ENCODE measurements around the gene PLA2G12B. TPM values are rescaled to one million over a fixed set of nuclear protein-coding genes. Genes with fewer than 3 reads are reported as not detected.

The PLA2G12B gene
- total RNA-seq, 1 experiment from 2014 or later, result not detected

DNA sequence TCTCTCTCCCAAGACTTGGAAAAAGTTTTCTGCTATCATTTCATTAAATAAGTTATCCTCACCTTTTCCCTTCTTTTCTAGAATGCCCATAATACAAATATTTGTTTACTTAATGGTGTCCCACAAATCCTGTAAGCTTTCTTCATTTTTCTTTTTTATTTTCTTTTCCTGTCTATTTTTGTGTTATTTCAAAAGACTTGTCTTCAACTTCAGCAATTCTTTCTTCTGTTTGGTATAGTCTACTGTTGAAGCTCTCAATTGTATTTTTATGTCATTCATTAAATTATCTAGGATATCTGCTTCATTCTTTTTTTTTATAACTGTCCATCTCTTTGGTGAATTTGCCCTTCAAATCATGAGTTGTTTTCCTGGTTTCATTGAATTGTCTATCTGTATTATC, 25.1 kb upstream of the PLA2G12B start:
- intact Hi-C loops (cut with micrococcal nuclease), result no loop called here
- ChIA-PET POLR2A (interaction anchor here (1.0 kb wide), 1 partner anchor 13 kb away, joined by 3 read pairs; no protein-coding TSS in a partner anchor), CTCF (no interaction called here)
- Mint-ChIP-seq H3K27me3 (ENCODE audit: insufficient read depth, unreplicated experiment) (no peaks in the 10 kb centered on the region), H3K4me1 (ENCODE audit: insufficient read depth, unreplicated experiment) (peaks cover 6% of the 10 kb centered on the region), H3K4me3 (ENCODE audit: unreplicated experiment) (no peak overlapping the region), H3K9me3 (ENCODE audit: unreplicated experiment) (peaks cover 47% of the 10 kb centered on the region), H3K36me3 (ENCODE audit: insufficient read depth, unreplicated experiment) (no peaks in the 10 kb centered on the region), H3K27ac (ENCODE audit: low read depth, unreplicated experiment) (no peak overlapping the region)
- TF ChIP-seq CTCF (IDR thresholded peaks at IDR 0.05; ENCODE audit: unreplicated experiment), result no peak
- no TSS peak for BruUV-seq (replicated peaks)
- no peak for DNase-seq (ENCODE audit: unreplicated experiment)

- CTCF ChIA-PET, result no interaction called here
- Mint-ChIP-seq H3K4me1 (ENCODE audit: insufficient read depth, unreplicated experiment) (peaks cover under 1% of the 10 kb centered on the region), H3K36me3 (ENCODE audit: insufficient read depth, unreplicated experiment) (no peaks in the 10 kb centered on the region), H3K9me3 (ENCODE audit: unreplicated experiment) (peaks cover 47% of the 10 kb centered on the region), H3K4me3 (ENCODE audit: unreplicated experiment) (no peak overlapping the region), H3K27ac (ENCODE audit: low read depth, unreplicated experiment) (no peak overlapping the region), H3K27me3 (ENCODE audit: insufficient read depth, unreplicated experiment) (no peaks in the 10 kb centered on the region)
- BruUV-seq (replicated peaks), result no TSS peak
- TF ChIP-seq CTCF (IDR thresholded peaks at IDR 0.05; ENCODE audit: unreplicated experiment), result no peak
- DNase-seq (ENCODE audit: unreplicated experiment), result no peak
- intact Hi-C loops (cut with micrococcal nuclease), result no loop called here
- POLR2A ChIA-PET, result interaction anchor here (0.6 kb wide), 1 partner anchor 9 kb away, joined by 5 read pairs; no protein-coding TSS in a partner anchor
Measured at GRCh38 chr10:72976886-72977285, 22.3 kb upstream of the PLA2G12B start.

- BruUV-seq (replicated peaks), result no TSS peak
- Mint-ChIP-seq H3K36me3 (ENCODE audit: insufficient read depth, unreplicated experiment) (no peaks in the 10 kb centered on the region), H3K27me3 (ENCODE audit: insufficient read depth, unreplicated experiment) (no peaks in the 10 kb centered on the region), H3K4me1 (ENCODE audit: insufficient read depth, unreplicated experiment) (no peaks in the 10 kb centered on the region), H3K9me3 (ENCODE audit: unreplicated experiment) (no peaks in the 10 kb centered on the region), H3K4me3 (ENCODE audit: unreplicated experiment) (no peak overlapping the region), H3K27ac (ENCODE audit: low read depth, unreplicated experiment) (no peak overlapping the region)
- no peak for TF ChIP-seq CTCF (IDR thresholded peaks at IDR 0.05; ENCODE audit: unreplicated experiment)
- CTCF ChIA-PET, result no interaction called here
- POLR2A ChIA-PET, result interaction anchor here (0.6 kb wide), 1 partner anchor 88 kb away, joined by 3 read pairs; no protein-coding TSS in a partner anchor
- intact Hi-C loops (cut with micrococcal nuclease), result no loop called here
- no peak for DNase-seq (ENCODE audit: unreplicated experiment)
Measured at GRCh38 chr10:72956001-72956400, 1.4 kb upstream of the PLA2G12B start.

GRCh38 chr10:72954230-72954595, 393 bp downstream of the PLA2G12B start:
- Mint-ChIP-seq H3K27ac (ENCODE audit: low read depth, unreplicated experiment) (no peak overlapping the region), H3K27me3 (ENCODE audit: insufficient read depth, unreplicated experiment) (no peaks in the 10 kb centered on the region), H3K9me3 (ENCODE audit: unreplicated experiment) (no peaks in the 10 kb centered on the region), H3K36me3 (ENCODE audit: insufficient read depth, unreplicated experiment) (no peaks in the 10 kb centered on the region), H3K4me3 (ENCODE audit: unreplicated experiment) (no peak overlapping the region), H3K4me1 (ENCODE audit: insufficient read depth, unreplicated experiment) (no peaks in the 10 kb centered on the region)
- ChIA-PET POLR2A (interaction anchor here (0.7 kb wide), 1 partner anchor 76 kb away, joined by 4 read pairs; no protein-coding TSS in a partner anchor), CTCF (no interaction called here)
- no peak for DNase-seq (ENCODE audit: unreplicated experiment)
- no TSS peak for BruUV-seq (replicated peaks)
- no peak for TF ChIP-seq CTCF (IDR thresholded peaks at IDR 0.05; ENCODE audit: unreplicated experiment)
- intact Hi-C loops (cut with micrococcal nuclease), result no loop called here
